GM12878 (cell line): ENCODE data around the gene EHBP1L1. TPM values are rescaled to one million over a fixed set of nuclear protein-coding genes. Genes with fewer than 3 reads are reported as not detected.

Experiments used
- ATAC-seq: fragments of 200-7000 bp; cut with Tn5 transposase; 3 replicates; pipeline ENCODE4 v1.9.1; 2020; ENCODE audit warnings: mild to moderate bottlenecking, moderate library complexity
- BruUV-seq: library from RNA; stranded (reverse); fragments of 400-500 nt; replicated peaks from 2 replicates; lab custom pipeline; 2021; lab: Mats Ljungman, UMichigan
- CTCF ChIA-PET: fragments of 300-600 bp; sonication (Branson Sonifier 250); formaldehyde crosslinking; extraction: SDS; loops from one replicate; lab custom pipeline; 2021; ENCODE audit warnings: inconsistent platforms; lab: Yijun Ruan, JAX
- POLR2A ChIA-PET: fragments of 350-600 bp; formaldehyde crosslinking; extraction: SDS; loops from one replicate; lab custom pipeline; 2021; ENCODE audit warnings: inconsistent platforms; lab: Charles Lee
- RAD21 ChIA-PET: fragments of 300-600 bp; sonication (Branson Sonifier 250); formaldehyde crosslinking; loops from one replicate; lab custom pipeline; 2023; ENCODE audit warnings: antibody characterized with exemption; ENCODE audit not compliant: unreplicated experiment; lab: Charles Lee
- SMC1A ChIA-PET: fragments of 300-600 bp; sonication (Branson Sonifier 250); formaldehyde crosslinking; loops from one replicate; lab custom pipeline; 2023; ENCODE audit not compliant: unreplicated experiment, uncharacterized antibody; lab: Charles Lee
- DNase-seq: peaks from one replicate; pipeline ENCODE4 v3.0.0-alpha.2; 2011; ENCODE audit warnings: low read depth, low spot score
- FAIRE-seq: peaks from 3 replicates; lab custom pipeline; 2011; peaks lifted over from hg19 to GRCh38; lab: Jason Lieb, UNC
- H2AFZ ChIP-seq: 2 replicates; pipeline ENCODE4 v1.6.0; 2011; ENCODE audit warnings: low read depth, low read length, control low read depth; ENCODE audit not compliant: control insufficient read depth
- H3K27ac ChIP-seq: 2 replicates; pipeline ENCODE4 v1.5.1; 2011; ENCODE audit warnings: control low read depth; ENCODE audit not compliant: control insufficient read depth, insufficient read depth
- H3K27me3 ChIP-seq, 2 experiments: replicated peaks in 1 of 2; 2 replicates each; pipeline versions ENCODE4 v1.6.0 to v1.6.1; 2011; ENCODE audit warnings: low read length in 1 of 2; ENCODE audit not compliant: control insufficient read depth in 2 of 2, insufficient read depth in 2 of 2
- H3K36me3 ChIP-seq, 2 experiments: 2 replicates each; pipeline ENCODE4 v1.5.1; 2011; ENCODE audit warnings: low read length in 1 of 2; ENCODE audit not compliant: control insufficient read depth in 2 of 2, insufficient read depth in 2 of 2
- H3K4me1 ChIP-seq: 2 replicates; pipeline ENCODE4 v1.6.1; 2011; ENCODE audit warnings: mild to moderate bottlenecking, low read length, moderate library complexity, mixed read lengths; ENCODE audit not compliant: control insufficient read depth, insufficient read depth
- H3K4me2 ChIP-seq: 2 replicates; pipeline ENCODE4 v1.6.0; 2011; ENCODE audit warnings: control low read depth; ENCODE audit not compliant: control insufficient read depth, insufficient read depth
- H3K4me3 ChIP-seq: fragments of 200-600 bp; sonication (generic); 2 replicates; pipeline ENCODE4 v1.5.1; 2016
- H3K79me2 ChIP-seq: 2 replicates; pipeline ENCODE4 v1.6.0; 2011; ENCODE audit warnings: low read length; ENCODE audit not compliant: control insufficient read depth, insufficient read depth
- H3K9ac ChIP-seq: 2 replicates; pipeline ENCODE4 v1.8.0; 2011; ENCODE audit warnings: low read length, control low read depth, mixed read lengths; ENCODE audit not compliant: control insufficient read depth, insufficient read depth
- H3K9me3 ChIP-seq: replicated peaks from 3 replicates; pipeline ENCODE4 v1.5.1; 2011; ENCODE audit warnings: mild to moderate bottlenecking, low read length; ENCODE audit not compliant: control insufficient read depth, insufficient read depth
- H4K20me1 ChIP-seq: 2 replicates; pipeline ENCODE4 v1.6.0; 2011; ENCODE audit not compliant: control insufficient read depth, insufficient read depth
- CBX5 ChIP-seq: sonication (generic); IDR thresholded peaks from 2 replicates; pipeline ENCODE4 v1.6.1; 2016; ENCODE audit warnings: low read depth, moderate library complexity, mild to moderate bottlenecking, inconsistent platforms
- CHD1 ChIP-seq: IDR thresholded peaks from 2 replicates; pipeline ENCODE4 v1.6.1; 2012; ENCODE audit warnings: low read depth, low read length, improper control_type of control experiment
- CREB1 ChIP-seq: IDR thresholded peaks from 2 replicates; pipeline ENCODE4 v1.6.1; 2012; ENCODE audit warnings: low read depth, mild to moderate bottlenecking, inconsistent platforms
- E4F1 ChIP-seq: fragments of 450-650 bp; IDR thresholded peaks from 2 replicates; pipeline ENCODE4 v1.6.1; 2018; ENCODE audit warnings: borderline replicate concordance, mild to moderate bottlenecking; ENCODE audit not compliant: partially characterized antibody
- EGR1 ChIP-seq, 2 experiments: IDR thresholded peaks; 1 replicate in 1 of 2; 2 replicates in 1 of 2; pipeline ENCODE4 v1.6.1; 2011 to 2012; ENCODE audit warnings: low read depth in 2 of 2, low read length in 2 of 2, borderline replicate concordance in 1 of 2, mild to moderate bottlenecking in 1 of 2, moderate library complexity in 1 of 2
- GABPA ChIP-seq: IDR thresholded peaks from 2 replicates; pipeline ENCODE4 v1.6.1; 2014; ENCODE audit warnings: antibody characterized with exemption, low read depth, mild to moderate bottlenecking, inconsistent platforms
- IKZF1 ChIP-seq: fragments of 450-650 bp; conservative IDR thresholded peaks from 2 replicates; pipeline ENCODE4 v1.6.1; 2017; ENCODE audit warnings: antibody characterized with exemption, mild to moderate bottlenecking
- JUNB ChIP-seq: IDR thresholded peaks from 2 replicates; pipeline ENCODE4 v1.6.1; 2016; ENCODE audit warnings: antibody characterized with exemption, mild to moderate bottlenecking
- JUND ChIP-seq: IDR thresholded peaks from 2 replicates; pipeline ENCODE4 v1.6.1; 2012; ENCODE audit warnings: low read depth, mild to moderate bottlenecking, low read length, improper control_type of control experiment, moderate library complexity
- NFYB ChIP-seq: IDR thresholded peaks from 2 replicates; pipeline ENCODE4 v1.6.1; 2011; ENCODE audit warnings: low read depth, mild to moderate bottlenecking, low read length, improper control_type of control experiment, moderate library complexity; ENCODE audit not compliant: insufficient read depth
- NRF1 ChIP-seq: conservative IDR thresholded peaks from 2 replicates; pipeline ENCODE4 v1.6.1; 2011; ENCODE audit warnings: mild to moderate bottlenecking, low read depth, low read length, improper control_type of control experiment
- RAD21 ChIP-seq: IDR thresholded peaks from 2 replicates; pipeline ENCODE4 v1.6.1; 2011; ENCODE audit warnings: mild to moderate bottlenecking, low read depth, low read length, moderate library complexity; ENCODE audit not compliant: insufficient read depth
- RCOR1 ChIP-seq: conservative IDR thresholded peaks from 2 replicates; pipeline ENCODE4 v1.6.1; 2012; ENCODE audit warnings: low read depth, low read length, improper control_type of control experiment
- SIN3A ChIP-seq: IDR thresholded peaks from 2 replicates; pipeline ENCODE4 v1.6.1; 2012; ENCODE audit warnings: low read depth, low read length, improper control_type of control experiment
- SMARCA5 ChIP-seq: fragments of 450-650 bp; IDR thresholded peaks from 2 replicates; pipeline ENCODE4 v1.6.1; 2017; ENCODE audit warnings: mild to moderate bottlenecking
- ZNF207 ChIP-seq: fragments of 450-650 bp; IDR thresholded peaks from 2 replicates; pipeline ENCODE4 v1.6.1; 2014; ENCODE audit warnings: antibody characterized with exemption, mild to moderate bottlenecking, borderline replicate concordance
- WGBS: methylation state at CpG from one replicate; pipeline ENCODE4 v1.1.6; 2016; ENCODE audit warnings: low lambda C conversion rate; ENCODE audit not compliant: insufficient replicate concordance, insufficient coverage; ENCODE audit errors: missing lambda C conversion rate; 5-methylcytosine and 5-hydroxymethylcytosine counted together
- in situ Hi-C: fragments of 300-500 bp; cut with MboI; formaldehyde crosslinking; loops from 9 replicates; pipeline ENCODE4 v1.14.3; 2018; ENCODE audit warnings: mixed read lengths
- intact Hi-C: fragments of 100-400 bp; cut with micrococcal nuclease; formaldehyde crosslinking; loops from one replicate; pipeline ENCODE4 v1.14.2; 2022; ENCODE audit not compliant: unreplicated experiment
- polyA plus RNA-seq, 11 experiments: library from polyadenylated mRNA; depleted of rRNA in 4 of 11; unstranded in 6 of 11; stranded (reverse) in 5 of 11; fragments of >200 nt; fragmentation: Nextera tagmentation in 4 of 11; fragmentation: Illumina TruSeq in 1 of 11; extraction: Ambion mirVana in 4 of 11; extraction: Trizol in 1 of 11; gene quantifications; 1 replicate in 1 of 11; 2 replicates in 10 of 11; pipeline versions ENCODE4 v1.2.1 to v1.2.3, GENCODE V29; 2011 to 2016; ENCODE audit warnings: inconsistent platforms in 2 of 11, missing spikeins in 2 of 11, low read depth in 1 of 11
- total RNA-seq, 4 experiments: library from RNA; depleted of rRNA in 3 of 4; stranded (reverse); fragments of >200 nt in 3 of 4; fragmentation: Illumina TruSeq in 1 of 4; extraction: Trizol in 1 of 4; gene quantifications; 2 replicates each; pipeline versions ENCODE4 v1.2.1 to v1.2.3, GENCODE V29; 2013 to 2021
- TF ChIP-seq, protein P1 (sequence below): IDR thresholded peaks from 2 replicates; pipeline ENCODE4 v1.6.1; 2011; ENCODE audit warnings: borderline replicate concordance, low read depth, mild to moderate bottlenecking, moderate library complexity, mixed read lengths, low read length; ENCODE audit not compliant: insufficient read depth; ENCODE audit errors: extremely low read length
- TF ChIP-seq, protein P2 (sequence below): IDR thresholded peaks from 2 replicates; pipeline ENCODE4 v1.6.1; 2012; ENCODE audit warnings: low read depth, low read length, improper control_type of control experiment

EHBP1L1 gene
- total and polyA plus RNA-seq, 10 of the 15 experiments (the other 5 are each of a cell fraction or from before 2014, with no cell fraction given) = 0.06 to 99.4 (median 32.7) TPM

- peak overlapping the region; percentile 58; the same call in 1 of the 2 replicates for H3K4me3 ChIP-seq
- intact Hi-C loops = loop anchor here (1.0 kb wide), 3 partner anchors 14 to 48 kb away; partner anchors contain the start of gene PCNX3
- ChIA-PET POLR2A (interaction anchor here (0.5 to 6.0 kb wide), 15 partner anchors 8 to 169 kb away, joined by 3 to 129 read pairs (median 4); partner anchors contain the start of genes EHBP1L1, FAM89B, MALAT1 and PCNX3), RAD21 (interaction anchor here (0.6 to 6.5 kb wide), 16 partner anchors 12 to 313 kb away, joined by 3 to 132 read pairs (median 5); partner anchors contain the start of genes CCDC85B, EHBP1L1, FAM89B and PCNX3), CTCF (interaction anchor here (0.6 to 5.9 kb wide), 24 partner anchors 11 to 302 kb away, joined by 3 to 130 read pairs (median 4); partner anchors contain the start of genes CCDC85B, EHBP1L1, FAM89B and KAT5), SMC1A (interaction anchor here (0.8 to 6.2 kb wide), 18 partner anchors 10 to 205 kb away, joined by 3 to 93 read pairs (median 4); partner anchors contain the start of genes EHBP1L1, FAM89B, PCNX3 and ZNRD2)
- H3K9me3 ChIP-seq = no peaks in the 10 kb centered on the region
- H3K4me1 ChIP-seq = peaks cover 45% of the 10 kb centered on the region
- peak; percentile 100 for FAIRE-seq
- 2% methylated on average over 13 of the region's 13 CpGs for WGBS
- H2AFZ ChIP-seq = no peak overlapping the region
- H4K20me1 ChIP-seq = no peaks in the 10 kb centered on the region
- H3K4me2 ChIP-seq = peak overlapping the region; percentile 79
- in situ Hi-C loops = no loop called here
- peaks cover 16% of the 10 kb centered on the region for H3K79me2 ChIP-seq
- DNase-seq = peak; percentile 96
- H3K27me3 ChIP-seq = no peaks in the 10 kb centered on the region
- H3K9ac ChIP-seq = peak overlapping the region; percentile 62
- BruUV-seq = no TSS peak
- ATAC-seq = peak; percentile 87
- peaks cover 5 to 11% of the 10 kb centered on the region in 2 experiments; a peak in 3 of 4 replicates for H3K36me3 ChIP-seq
- peak overlapping the region; percentile 97 for H3K27ac ChIP-seq
- TF ChIP-seq EGR1 (IDR thresholded peaks at IDR 0.05; ENCODE audit: borderline replicate concordance in 1 of 2, low read depth in 2 of 2, low read length in 2 of 2) (peak in 1 of 2 experiments; percentile 65; a peak in 1 of 3 replicates), CBX5 (no peak), NFYB (no peak), RCOR1 (peak; percentile 44; the same call in 1 of the 2 replicates), JUND (peak; percentile 97), RAD21 (peak; percentile 86), ZNF207 (no peak), NRF1 (no peak), E4F1 (peak; percentile 21), JUNB (peak; percentile 92), GABPA (no peak; the same call in 1 of the 2 replicates), CHD1 (no peak), SIN3A (no peak), SMARCA5 (peak; percentile 99), CREB1 (peak; percentile 73), IKZF1 (peak; percentile 99)
- TF ChIP-seq, protein P1, sequence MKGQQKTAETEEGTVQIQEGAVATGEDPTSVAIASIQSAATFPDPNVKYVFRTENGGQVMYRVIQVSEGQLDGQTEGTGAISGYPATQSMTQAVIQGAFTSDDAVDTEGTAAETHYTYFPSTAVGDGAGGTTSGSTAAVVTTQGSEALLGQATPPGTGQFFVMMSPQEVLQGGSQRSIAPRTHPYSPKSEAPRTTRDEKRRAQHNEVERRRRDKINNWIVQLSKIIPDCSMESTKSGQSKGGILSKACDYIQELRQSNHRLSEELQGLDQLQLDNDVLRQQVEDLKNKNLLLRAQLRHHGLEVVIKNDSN = no peak
- TF ChIP-seq, protein P2, sequence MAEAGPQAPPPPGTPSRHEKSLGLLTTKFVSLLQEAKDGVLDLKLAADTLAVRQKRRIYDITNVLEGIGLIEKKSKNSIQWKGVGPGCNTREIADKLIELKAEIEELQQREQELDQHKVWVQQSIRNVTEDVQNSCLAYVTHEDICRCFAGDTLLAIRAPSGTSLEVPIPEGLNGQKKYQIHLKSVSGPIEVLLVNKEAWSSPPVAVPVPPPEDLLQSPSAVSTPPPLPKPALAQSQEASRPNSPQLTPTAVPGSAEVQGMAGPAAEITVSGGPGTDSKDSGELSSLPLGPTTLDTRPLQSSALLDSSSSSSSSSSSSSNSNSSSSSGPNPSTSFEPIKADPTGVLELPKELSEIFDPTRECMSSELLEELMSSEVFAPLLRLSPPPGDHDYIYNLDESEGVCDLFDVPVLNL = peak; percentile 44; the same call in 1 of the 2 replicates
Observed at GRCh38 chr11:65588199-65589054, 12.6 kb downstream of the EHBP1L1 start.
